GM18498 (cell line): ENCODE data around the gene FBRSL1.
A peak's percentile ranks its signal among the peaks of the same experiment; 100 is the strongest.

Experiments
- ATAC-seq: cut with Tn5 transposase; IDR thresholded peaks from one replicate; pipeline ENCODE4 v1.9.1; 2021; ENCODE audit warnings: mild to moderate bottlenecking, moderate library complexity; ENCODE audit not compliant: unreplicated experiment

FBRSL1 gene

DNA sequence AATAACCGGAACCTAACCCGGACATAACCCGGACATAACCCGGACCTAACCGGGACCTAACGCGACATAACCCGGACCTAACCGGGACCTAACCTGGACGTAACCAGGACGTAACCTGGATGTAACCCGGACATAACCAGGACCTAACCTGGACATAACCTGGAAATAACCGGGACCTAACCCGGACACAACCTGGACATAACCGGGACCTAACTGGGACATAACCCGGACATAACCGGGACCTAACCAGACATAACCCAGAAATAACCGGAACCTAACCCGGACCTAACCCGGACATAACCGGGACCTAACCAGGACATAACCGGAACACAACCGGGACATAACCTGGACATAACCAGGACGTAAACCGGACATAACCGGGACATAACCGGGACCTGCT, 6.7 kb upstream of the FBRSL1 start:
- no peak for ATAC-seq

DNA sequence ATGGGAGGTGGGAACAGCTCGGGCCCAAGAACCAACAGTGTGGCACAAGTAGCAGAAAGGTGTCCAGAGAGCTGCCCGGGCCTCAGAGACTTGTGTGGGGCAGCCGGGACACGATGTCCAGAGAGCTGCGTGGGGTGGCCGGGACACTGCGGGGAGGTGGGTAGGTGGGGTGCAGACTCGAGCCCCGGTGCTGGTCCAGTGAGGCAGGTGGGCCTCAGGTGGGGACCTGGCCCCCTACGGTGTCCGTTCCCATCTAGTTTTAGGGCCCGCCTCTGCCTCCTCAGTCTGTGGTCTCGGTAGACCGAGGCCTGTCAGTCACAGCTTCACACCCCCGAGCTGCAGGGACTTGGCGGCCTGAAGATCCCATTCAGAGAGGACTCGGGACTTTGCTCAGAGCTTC, 6.3 kb upstream of the FBRSL1 start:
- ATAC-seq, result no peak

DNA sequence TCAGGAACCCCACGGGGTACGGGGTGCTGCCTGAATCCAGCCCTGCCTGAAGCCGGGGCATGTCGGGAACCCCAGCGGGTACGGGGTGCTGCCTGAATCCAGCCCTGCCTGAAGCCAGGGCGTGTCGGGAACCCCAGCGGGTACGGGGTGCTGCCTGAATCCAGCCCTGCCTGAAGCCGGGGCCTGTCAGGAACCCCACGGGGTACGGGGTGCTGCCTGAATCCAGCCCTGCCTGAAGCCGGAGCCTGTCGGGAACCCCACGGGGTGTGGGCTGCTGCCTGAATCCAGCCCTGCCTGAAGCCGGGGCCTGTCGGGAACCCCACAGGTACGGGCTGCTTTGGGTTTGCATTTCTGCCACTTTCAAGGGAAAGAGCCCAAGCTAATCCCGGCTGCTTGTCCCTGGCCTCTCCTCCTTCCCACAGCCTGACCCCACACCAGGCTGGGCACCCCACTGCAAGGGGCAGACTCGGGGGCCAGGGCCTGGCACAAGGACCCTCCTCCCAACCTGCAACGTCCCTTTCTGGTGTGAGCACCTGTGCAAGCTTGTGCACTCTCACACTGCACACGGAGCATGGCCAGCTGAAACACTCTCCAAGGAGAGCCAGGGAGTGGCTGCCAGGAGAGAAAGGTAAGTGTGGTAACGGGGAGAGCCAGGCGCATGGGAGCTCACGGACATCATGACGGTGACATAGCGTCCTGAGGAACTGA, 5.6 kb upstream of the FBRSL1 start:
- ATAC-seq, result no peak

DNA sequence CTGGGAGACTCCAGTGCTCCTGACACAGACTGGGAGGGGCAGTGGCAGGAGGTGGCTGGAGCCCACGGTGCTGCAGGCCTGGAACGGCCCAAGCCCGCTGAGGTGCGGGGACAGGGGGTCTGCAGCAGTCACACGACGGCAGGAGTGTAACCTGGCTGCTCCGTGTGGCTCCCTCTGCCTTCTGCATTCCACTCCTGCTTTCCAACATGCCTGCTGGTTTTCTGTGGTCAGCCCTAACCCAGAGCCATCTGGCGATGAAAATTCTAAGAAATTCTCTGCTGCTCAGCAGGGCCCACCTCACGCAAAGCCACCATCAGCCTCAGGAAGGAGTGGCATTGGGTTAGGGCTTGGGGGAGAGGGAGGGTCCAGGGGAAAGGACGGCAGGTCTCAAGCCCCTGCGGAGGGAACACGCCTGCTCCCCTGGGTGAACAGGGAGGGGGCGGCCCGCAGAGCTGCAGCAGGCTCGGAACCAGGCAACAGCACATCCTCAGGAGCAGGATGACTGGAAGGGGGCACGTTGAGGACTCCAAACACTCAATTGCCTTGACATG, 5.0 kb upstream of the FBRSL1 start:
- ATAC-seq, result no peak

DNA sequence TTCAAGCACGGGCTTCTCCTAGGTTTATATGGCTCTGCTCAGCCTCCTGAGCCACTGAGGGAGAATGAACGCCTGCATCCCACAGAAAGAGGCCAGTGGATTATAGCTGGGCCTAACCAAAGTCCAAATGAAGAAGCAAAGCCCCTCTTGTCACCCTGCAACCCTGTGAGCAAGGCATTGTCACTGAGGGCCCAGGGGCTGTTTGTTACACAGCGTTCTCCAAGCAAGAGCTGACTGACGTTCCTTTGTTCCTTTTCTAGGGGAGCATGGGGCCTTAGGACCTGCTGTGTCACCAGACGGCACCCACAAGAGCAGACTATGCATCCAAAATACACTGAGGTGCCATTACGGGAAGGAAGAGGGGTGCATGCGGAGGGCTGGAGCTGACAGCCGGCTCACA, 4.3 kb upstream of the FBRSL1 start:
- ATAC-seq, result no peak

DNA sequence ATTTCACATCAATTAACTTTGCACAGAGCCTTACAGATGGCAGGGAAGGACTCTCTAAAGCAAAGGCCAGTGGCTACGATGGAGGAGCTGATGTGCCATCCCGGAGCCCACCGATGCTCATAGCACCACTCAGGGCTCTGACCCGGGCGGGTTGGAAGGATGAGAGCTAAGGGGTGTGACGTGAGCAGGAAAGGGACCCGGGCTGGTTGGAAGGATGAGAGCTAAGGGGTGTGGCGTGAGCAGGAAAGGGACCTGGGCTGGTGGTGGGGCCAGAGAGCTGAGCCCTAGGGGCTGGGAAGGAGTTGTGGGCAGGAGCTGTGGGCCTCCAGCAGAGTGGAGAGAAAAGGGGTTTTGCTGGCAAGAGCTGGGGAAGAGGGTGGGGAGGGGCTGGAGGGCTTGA, 3.8 kb upstream of the FBRSL1 start:
- no peak for ATAC-seq

DNA sequence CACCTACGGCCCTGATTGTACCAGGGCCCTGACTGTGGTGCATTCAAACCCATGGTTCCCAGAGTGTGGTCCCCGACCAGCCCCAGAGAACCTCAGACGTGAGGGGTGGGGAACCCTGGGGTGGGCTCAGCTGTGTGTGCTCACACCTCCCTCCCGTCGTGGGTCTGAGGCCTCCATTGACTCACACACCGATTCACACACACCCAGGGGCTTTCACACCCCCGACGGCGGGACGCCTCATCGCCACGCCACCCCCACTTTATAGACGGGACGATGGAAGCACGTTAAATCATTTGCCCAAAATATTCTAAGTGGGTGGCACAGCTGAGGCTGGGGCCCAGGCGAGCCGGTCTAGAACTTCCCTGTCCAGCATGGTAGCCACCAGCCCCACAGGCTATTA, 3.4 kb upstream of the FBRSL1 start:
- ATAC-seq, result no peak

DNA sequence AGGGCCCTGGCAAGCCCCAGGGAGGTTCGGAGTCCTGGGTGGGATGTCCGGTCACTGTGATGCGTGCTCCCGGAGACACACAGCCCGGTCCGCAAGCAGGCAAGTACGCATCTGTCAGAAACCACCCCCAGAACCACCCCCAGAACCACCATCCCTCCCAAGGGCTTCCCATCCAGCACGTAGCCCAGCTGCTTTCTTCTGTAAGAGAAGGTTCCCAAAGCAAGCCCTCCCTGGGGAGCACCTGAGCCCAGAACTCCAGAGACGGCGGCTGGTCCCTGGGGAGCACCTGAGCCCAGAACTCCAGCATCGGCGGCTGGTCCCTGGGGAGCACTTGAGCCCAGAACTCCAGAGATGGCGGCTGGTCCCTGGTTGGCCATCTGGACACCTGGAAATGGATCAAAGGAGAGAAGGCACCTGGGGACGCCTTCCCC, 2.6 kb upstream of the FBRSL1 start:
- no peak for ATAC-seq

DNA sequence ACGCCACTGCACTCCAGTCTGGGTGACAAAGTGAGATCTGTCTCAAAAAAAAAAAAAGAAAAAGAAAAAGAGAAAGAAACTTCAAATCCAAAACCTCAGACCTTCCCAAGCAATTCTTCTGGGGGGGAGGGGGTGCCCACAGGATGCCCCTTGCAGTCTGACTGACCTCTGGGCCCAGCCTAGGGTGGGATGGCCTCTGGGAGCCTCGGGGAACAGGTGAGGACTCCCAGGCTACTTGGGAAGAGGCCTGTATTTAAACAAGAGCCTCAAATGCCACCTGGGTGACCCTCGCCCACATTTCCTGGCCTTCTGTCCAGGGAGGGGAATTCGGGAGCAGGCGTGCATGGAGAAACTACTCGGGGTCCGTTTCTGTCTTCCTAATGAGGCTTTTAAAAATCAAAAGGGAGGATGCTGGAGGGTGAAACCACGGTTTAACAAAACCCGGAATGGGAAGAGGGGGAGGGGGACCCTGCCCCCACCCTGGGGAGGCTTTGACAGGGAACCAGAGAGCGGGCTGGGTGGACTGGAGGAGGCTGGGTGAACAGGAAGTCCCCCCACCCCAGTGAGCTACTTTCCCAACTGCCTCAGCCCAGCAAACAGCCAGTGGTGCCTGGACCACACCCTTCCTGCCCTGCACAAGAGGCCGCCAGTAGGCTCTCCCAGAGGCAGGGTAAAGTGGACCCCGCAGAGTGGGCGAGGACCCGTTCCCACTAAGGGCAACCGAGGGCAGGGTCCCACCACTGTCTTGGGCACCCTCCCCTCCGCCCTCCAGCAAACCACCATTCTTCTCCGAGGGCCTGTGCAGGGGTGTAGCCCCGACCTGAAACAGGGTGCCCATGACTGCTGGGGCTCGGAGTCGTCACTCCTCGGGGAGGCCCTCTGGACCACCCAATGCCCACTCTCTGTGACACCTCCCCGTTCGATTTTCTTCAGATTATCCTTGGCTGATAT, 1.5 kb upstream of the FBRSL1 start:
- ATAC-seq, result no peak

DNA sequence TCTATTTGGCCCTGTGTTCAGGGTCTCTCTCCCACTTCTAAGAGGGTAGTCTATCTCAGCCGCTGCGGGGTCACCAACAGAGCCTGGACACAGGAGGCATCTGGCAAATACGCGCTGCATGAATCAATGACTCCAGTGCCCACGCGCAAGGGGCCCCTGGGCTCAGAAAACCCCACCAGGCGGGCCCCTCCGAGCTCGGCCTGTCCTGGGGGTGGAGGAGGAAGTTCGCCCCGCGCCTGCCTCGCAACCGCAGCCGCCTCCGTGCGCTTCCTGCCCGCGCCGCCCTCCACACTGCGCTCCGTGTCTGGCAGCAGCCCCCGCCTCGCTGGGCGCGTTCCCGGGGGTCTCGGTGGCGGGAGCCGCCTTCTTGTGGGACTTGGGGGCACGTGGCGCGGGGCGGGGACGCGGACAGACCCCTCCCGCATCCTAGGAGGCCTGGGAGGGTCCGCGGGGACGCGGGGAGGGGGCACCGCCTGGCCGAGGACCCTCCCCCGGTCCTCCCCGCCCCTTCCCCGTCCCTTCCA, 811 bp upstream of the FBRSL1 start:
- ATAC-seq, result peak; percentile 31

DNA sequence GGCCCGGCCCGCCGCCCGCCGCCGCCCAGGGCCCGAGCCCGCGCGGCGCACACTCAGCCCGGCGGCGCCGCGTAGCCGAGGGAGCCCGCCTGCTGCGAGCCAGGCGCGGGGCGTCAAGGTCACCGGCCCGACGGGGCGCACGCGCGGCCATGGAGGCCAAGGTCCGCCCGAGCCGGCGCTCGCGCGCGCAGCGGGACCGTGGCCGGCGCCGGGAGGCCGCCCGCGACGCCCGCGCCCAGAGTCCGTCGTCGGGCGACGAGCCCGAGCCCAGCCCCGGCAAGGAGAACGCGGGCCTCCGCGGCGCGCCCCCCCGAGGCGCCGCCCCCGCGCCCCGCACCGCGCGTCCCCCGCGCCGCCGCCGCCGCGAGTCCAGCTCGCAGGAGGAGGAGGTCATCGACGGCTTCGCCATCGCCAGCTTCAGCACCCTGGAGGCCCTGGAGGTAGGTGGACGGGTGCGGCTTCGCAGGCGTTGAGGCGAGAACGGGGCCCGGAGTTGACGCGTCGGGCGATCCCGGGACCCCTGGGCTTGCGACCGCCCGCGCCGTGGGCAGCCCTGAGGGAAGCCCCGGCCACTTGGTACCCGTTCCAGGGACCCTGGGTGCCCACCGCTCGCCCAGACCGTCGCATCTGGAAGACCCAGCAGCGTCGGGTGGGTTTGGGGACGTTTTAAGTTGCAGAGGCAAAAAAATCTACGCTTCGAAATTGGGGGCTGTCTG, 629 bp downstream of the FBRSL1 start:
- ATAC-seq, result peak; percentile 2

DNA sequence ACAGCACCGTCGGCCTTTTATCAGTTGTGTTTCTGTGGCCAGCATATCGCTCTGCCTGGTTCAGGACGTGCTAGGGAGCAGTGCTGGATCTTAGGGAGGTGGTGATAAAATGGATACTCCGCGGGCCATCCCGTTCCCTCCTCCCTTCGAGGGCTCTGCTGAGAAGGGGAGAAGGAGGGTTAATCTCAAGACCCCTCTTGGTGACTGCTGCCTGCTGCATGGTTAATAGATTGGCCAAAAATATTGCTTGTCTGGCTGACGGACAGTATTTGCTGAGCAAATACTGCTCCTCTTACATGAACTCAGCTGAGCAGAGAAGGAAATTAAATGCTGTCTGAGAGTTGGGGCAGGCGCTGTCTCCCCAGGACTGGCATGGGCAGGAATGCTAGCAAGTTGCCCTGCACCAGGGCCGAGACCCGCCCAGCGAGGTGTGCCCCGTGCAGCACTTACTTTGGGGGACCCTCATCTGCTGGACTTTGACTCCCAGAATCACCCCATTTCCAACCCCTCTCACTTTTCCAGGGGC, 1.2 kb downstream of the FBRSL1 start:
- no peak for ATAC-seq

DNA sequence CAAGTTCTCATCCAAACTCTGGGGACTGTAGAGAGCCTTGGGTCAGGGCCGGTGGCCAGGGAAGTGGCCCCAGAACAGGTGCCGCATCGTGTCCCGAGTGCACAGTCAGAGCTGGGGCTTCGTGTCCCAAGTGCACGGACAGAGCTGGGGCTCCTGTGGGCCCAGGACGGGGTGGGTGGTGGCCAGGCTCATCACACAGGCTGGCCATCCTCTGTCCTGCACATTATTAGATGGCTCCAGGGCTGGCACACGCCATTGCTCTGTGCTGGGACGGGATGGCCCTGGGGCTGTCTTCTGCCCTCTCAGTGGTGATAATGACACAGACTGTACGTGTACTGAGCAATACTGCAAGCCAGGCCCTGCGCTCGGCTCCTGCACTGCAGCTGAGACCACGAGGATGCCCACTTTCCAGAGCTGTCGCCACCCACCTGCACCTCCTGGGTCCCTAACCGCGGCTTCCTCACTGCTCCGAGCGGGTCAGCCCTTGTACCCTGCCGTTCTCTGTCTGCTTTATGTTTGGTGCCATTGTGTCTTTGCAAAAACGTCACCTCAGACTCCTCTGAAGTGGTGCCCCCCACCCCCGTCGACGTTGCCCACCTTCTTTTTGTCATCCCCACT, 1.9 kb downstream of the FBRSL1 start:
- no peak for ATAC-seq

DNA sequence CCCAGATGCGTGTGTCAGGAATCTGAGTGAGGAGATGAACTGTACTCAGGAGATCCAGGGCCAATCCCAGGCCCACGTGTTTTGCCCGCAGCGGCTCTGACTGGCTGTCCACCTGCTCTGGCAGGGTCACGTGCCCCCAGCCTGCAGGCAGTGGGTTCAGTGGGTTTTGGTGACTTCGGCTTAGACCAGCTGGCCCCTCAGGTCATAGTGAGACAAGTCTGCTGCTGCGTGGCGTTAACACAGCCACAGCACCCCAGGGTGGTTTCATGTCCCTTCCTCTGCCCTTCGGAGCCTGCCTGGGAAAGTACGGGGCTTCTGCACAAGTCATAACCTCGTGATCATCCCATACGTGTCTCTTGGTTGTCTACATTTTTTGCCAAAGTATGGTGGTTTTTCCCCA, 2.6 kb downstream of the FBRSL1 start:
- ATAC-seq, result no peak

DNA sequence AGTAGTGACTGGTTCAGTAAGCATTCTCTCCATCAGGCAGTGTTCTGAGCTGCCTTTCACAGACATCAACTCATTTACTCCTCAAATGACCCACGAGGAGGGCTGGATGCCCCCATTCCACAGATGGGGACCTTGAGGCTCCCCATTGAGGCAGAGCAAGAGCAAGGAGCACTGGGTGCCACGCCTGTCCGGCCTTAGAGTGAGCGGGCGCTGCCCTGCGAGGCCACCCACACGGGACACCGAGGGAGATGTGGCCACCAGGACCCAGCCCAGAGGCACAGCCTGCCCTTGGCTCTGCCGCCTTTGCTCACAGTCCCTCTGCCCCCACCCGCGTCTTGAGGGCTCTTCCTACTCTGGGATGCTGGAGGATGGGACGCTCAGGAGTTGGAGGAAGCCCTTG, 3.0 kb downstream of the FBRSL1 start:
- no peak for ATAC-seq

DNA sequence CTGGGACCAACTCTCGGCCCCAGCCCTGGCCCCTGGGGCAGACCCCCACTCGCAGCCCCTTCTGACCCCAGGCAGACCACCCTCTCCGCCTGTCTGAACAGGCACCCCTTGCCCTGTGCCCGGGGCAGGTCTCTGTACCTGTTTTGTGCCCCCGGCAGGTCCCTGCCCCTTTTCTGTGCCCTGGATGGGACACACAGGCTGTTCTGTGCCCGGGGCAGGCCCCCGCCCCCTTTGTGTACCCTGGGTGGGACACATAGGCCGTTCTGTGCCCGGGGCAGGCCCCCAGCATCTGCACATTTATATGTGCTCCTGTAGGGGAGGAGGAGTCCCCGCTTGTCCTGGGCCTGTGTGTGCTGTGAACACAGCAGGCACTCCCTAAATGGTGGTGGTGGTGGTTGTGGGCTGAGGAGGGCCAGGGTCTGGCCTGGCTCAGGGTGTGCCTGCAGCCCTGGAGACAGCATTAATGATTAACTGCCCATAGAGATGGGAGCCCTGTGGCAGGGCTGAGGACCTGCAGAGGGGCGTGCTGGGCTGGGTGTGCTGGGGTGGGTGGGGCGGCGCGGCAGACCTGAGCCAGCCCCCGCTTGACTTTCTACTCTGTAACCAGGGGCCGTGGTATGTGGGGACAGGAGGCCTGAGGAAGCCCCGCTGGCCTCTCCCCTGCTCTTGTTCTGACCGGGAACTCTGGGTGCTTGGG, 3.7 kb downstream of the FBRSL1 start:
- no peak for ATAC-seq

DNA sequence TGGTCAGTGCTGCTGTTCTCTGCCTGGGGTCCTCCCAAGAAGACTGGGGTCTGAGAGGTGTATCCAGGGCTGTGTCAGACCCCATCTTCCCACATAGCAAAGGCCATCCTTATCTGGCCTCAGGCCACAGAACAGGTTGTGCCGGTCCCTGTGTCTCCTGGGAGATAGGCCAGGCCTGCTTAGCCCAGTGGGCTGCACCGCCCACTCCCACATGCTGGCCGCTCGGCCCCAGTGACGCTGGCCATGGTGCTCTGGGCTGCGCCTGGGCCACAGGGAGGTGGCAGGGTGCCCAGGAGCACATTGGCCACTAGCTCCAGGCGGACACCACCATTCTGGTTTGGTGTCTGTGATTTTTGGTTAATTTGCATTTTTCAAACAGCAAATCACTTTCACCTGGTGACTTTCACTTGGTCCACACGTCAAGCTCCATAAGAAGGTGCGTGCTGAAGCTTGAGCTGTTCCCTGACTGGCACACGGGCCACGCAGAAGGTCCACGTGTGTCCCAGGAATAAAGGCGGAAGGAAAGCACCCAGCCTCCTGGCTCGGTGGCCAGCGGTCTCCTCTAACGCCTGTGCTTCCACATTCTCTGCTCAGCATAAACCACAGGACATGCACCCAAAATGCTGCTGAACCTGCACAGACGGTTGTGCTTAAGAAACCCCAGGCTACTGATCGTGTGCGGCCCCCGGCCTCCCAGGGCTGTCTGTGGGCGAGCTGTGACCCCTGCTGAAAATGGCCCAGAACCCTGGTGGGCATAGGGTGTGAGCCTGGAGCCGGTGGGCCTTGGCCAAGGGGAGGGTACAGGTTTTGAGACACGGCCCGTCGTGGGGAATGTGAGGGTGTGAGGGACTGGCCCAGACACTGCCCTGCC, 4.6 kb downstream of the FBRSL1 start:
- ATAC-seq, result no peak

DNA sequence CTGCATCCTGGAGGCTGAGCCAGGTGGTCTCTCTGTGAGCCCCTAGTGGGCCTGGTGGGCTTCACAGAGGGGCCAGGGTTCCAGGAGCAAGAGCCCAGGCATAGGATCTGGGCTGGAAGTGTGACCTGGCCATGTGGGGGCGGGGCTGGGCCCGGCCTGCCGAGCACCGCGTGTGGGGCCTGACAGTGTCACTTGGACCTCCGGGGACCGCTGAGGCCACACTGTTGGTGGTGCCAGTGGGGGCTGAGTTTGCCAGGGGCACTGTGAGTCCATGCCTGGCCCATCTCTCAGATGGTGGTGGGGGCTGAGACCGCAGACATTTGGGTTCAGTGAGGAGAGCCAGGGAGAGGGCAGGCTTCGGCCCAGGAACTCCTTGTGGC, 5.2 kb downstream of the FBRSL1 start:
- no peak for ATAC-seq
